Astrocyte of the cerebellum (primary cell): ENCODE results near the gene STK11IP.

Source experiments
- DNase-seq: peaks from one replicate; pipeline ENCODE4 v3.0.0-alpha.2; 2011; ENCODE audit warnings: low read depth
- H3K4me3 ChIP-seq: 2 replicates; pipeline ENCODE4 v1.5.1; 2011; ENCODE audit warnings: mild to moderate bottlenecking, low read depth, low read length, moderate library complexity
- CTCF ChIP-seq: IDR thresholded peaks from 2 replicates; pipeline ENCODE4 v1.5.1; 2012; ENCODE audit warnings: low read length, low read depth, moderate library complexity, mild to moderate bottlenecking; ENCODE audit errors: missing control alignments
- in situ Hi-C: cut with HindIII; loops from 2 replicates; pipeline ENCODE4 v1.10.0; 2017; ENCODE audit warnings: low sequenced_read_pairs

STK11IP gene

GRCh38 chr2:219557791-219558785 lies 39.6 kb upstream of the STK11IP start:
- no peak for DNase-seq
- no peak overlapping the region for H3K4me3 ChIP-seq
- no peak for TF ChIP-seq CTCF
- in situ Hi-C loops = no loop called here

- TF ChIP-seq CTCF = no peak
- in situ Hi-C loops = no loop called here
- H3K4me3 ChIP-seq = no peak overlapping the region
- DNase-seq = no peak
Measured at GRCh38 chr2:219559156-219559915, 38.3 kb upstream of the STK11IP start.

- peak; percentile 67 for TF ChIP-seq CTCF
- in situ Hi-C loops = no loop called here
- no peak for DNase-seq
- no peak overlapping the region for H3K4me3 ChIP-seq
Measured at GRCh38 chr2:219560037-219560892, 37.4 kb upstream of the STK11IP start.

GRCh38 chr2:219560893-219561178 lies 36.8 kb upstream of the STK11IP start:
- no peak for TF ChIP-seq CTCF
- no peak overlapping the region for H3K4me3 ChIP-seq
- DNase-seq = no peak
- in situ Hi-C loops = no loop called here

- DNase-seq = no peak
- no peak overlapping the region for H3K4me3 ChIP-seq
- TF ChIP-seq CTCF = no peak
- in situ Hi-C loops = no loop called here
Measured at GRCh38 chr2:219561179-219562048, 36.2 kb upstream of the STK11IP start.
